NCI-H82 treated with DMSO at 0.1 percent for 48 hours (cell line): ENCODE data around the gene ZNF391.
"Not testable (repeated sequence)": the region's sequence is repeated elsewhere in the genome, so short reads cannot be mapped to it uniquely, and the experiment has no call there.

Source experiments
- DNase-seq: peaks from one replicate; lab custom pipeline; 2025; ENCODE audit not compliant: unreplicated experiment; lab: John Stamatoyannopoulos, UW

The ZNF391 gene

DNA sequence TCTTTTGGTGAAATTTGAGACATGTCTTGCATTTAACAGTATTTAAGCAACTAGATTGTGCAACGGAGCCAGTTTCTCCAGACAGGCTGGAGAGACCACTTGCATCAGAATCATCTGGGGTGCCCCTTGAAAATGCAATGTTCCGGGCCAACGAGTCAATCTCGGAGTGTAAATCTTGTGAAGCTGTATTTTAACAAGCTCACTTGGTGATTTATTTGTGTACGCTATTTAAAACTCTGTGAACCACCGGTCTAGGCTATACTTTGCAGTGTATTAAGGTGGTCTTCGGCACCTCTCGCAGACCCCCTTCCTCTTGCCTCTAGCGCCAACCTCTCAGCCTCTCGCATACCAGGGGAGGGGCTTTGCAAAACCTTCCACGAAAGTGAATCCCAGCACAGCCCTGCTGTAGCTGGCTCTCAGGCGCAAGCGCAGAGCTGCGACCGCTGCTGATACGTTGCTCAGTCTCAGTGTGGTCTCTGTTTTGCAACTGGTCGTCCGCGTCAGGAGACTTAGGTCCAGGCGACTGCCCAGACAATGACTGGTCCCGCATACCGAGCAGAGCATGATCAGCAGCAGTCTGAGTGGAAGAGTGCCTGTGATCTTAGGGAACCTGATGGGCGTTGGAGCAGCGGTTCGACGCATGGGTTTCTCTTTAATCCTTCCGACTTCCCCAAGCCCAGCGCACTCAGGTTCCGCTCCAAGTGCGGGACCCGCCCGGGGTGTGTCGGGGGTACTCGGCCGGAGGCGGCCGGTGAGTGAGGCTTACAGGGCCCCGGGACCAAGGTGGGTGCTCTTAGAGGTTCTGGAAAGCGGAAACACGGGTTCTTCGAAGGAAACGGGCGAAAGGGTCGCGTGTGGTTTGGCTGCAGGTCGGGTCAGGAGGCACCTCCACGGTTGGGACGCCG is at the start of gene ZNF391:
Gene ZNF391, plus strand, starts transcription at position 467 of the 905 bp plus-strand sequence. CDS start 11,612 bp downstream, outside the sequence.
- peak; percentile 42 for DNase-seq

DNA sequence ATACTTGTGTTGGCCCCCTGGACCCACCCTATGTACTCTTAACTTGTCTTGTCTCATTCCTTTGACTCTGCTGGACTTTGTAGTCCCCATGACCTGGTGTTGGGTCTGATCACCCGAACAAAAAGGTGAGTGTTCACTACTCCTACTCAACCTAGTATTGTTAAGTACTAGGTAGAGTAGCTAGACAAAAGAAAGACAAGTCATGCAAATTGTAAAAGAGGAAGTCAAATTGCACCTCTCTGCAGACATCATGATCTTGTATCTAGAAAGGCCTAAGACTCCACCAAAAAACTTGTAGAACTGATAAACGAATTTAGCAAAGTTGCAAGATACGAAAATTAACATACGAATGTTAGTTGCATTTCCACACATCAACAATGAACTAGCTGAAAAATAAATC is 35.7 kb upstream of the ZNF391 start:
- no peak for DNase-seq

DNA sequence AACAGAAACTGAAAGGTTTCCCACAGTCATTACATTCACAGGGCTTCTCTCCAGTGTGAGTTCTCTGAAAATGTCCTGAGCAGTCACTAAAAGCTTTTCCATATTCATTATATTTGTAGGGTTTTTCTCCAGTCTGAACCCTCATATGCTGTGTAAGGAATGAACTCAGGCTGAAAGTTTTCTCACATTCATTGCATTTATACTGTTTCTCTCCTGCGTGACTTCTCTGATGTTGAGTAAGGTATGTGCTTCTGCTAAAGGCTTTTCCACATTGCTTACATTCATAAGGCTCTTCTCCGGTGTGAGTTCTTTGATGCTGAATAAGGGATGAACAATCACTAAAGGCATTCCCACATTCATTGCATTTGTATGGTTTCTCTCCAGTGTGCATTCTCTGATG is 29.8 kb upstream of the ZNF391 start:
- no peak for DNase-seq

DNA sequence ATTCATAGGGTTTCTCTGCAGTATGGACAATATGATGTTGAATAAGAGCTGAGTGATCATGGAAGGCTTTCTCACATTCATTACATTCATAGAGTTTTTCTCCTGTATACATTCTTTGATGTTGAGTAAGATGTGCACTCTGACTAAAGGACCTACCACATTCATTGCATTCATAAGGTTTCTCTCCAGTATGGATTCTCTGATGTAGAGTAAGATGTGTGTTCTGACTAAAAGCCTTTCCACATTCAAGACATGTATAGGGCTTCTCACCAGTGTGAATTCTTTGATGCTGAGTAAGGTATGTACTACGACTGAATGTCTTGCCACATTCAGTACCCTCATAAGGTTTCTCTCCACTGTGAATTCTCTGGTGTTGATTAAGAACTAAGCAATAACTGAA is 29.3 kb upstream of the ZNF391 start:
- no peak for DNase-seq

DNA sequence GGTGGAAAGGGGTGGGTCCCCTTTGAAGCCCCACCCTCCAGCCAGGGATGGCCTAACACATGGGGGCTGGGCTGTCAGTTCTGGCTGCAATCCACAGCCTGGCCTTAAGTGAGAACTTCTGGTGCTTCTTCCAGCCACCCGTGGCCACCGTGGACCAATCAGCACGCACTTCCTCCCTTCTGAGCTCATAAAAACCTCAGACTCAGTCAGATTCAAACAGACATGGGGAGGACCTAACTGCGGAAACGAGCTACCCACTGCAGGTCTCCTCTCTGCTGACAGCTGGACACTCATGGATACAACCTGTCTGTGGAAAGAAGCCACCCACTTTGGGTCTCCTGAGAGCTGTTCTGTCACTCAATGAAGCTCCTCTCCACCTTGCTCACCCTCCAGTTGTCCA is 20.4 kb upstream of the ZNF391 start:
- no peak for DNase-seq

DNA sequence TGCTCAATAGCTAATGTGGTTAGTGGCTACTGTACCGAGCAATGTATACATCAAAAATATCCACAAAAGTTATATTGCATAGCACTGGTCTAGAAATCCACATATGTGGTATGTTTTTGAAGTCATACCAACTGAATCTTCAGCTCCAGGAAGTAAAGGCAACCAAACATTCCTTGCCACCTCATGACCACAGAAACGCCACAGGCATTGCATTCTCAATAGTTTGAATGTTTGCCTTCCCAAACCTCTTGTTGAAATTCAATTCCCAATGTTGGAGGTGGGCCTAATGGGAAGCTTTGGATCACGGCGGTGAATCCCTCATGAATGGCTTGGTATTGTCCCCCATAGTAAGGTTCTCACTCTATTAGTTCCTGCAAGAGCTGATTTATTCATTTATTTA is 18.2 kb upstream of the ZNF391 start:
- DNase-seq, result no peak

DNA sequence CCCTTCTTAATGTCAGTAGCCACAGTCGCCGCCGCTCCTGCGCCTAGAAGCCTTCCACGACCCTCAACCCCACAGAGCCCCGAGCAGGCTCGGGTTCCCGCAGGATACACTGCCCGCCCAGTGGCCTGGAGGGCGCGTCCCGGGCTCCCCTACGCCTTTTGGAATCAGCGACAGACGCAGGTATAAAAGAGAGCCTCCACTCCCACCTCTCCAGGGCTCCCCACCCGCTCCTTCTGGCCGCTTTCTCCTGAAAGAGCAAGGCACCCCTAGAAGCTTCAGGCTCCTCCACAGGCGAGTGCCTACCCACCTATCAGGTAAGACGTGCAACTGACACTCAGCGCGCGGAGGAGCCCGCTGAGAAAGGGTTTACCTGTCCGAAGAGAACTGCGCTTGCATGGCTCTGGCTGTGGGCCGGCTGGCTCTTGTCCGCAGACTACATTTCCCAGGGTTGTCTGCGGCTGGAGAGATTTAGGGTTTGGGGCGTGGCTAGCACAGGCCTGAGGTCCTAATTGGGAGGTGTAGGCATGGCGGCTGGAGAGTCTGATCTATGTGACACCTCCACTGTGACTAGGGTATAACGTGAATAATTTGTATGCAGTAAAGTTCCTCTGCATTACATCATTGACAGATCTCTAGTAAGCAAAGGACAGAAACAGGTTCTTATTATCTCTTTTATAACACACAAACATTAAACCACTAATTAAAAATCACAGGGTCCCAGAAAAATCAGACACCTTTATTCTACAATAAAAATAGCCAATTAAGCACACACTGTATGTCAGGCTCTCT is 13.5 kb upstream of the ZNF391 start:
- peak; percentile 10 for DNase-seq

DNA sequence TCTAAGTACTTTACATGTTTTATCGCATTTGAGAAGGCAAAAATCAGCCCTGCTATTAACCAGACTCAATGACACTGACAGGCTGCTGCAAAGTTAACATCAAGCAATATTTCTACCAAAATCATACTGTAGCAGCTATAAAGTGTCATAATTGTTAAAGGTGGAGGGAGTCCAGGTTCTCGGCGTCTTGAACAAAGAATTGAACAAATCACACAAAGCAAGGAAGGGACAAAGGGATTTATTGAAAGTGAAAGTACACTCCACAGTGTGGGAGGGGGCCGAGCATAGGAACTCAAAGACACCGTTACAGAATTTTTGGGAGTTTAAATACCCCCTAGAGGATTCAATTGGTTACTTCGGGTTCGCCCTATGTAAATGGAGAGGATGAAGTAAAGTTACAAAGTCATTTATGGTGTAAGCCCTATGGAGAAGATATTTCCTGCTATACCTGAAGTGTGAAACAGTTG is 12.9 kb upstream of the ZNF391 start:
- DNase-seq, result no peak

DNA sequence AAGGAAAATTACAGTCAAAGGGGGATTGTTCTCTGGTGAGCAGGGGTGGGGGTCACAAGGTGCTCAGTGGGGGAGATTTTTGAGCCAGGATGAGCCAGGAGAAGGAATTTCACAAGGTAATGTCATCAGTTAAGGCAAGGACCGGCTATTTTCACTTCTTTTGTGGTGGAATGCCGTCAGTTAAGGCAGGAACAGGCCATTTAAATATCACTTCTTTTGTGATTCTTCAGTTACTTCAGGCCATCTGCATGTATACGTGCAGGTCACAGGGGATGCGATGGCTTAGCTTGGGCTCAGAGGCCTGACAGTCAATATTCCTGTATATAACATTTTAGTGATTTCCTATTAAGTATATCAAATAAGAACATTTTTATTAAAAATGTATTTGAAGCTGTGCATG is 10.2 kb upstream of the ZNF391 start:
- not testable (repeated sequence) for DNase-seq

DNA sequence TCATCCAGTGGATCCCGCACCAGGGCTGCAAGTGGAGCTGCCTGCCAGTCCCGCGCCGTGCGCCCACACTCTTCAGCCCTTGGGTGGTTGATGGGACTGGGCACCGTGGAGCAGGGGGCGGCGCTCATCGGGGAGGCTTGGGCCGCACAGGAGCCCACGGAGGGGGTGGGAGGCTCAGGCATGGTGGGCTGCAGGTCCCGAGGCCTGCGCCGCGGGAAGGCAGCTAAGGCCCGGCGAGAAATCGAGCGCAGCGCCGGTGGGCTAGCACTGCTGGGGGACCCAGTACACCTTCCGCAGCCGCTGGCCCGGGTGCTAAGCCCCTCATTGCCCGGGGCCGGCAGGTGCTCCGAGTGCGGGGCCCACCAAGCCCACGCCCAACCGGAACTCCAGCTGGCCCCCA is 7.6 kb upstream of the ZNF391 start:
- DNase-seq, result not testable (repeated sequence)

DNA sequence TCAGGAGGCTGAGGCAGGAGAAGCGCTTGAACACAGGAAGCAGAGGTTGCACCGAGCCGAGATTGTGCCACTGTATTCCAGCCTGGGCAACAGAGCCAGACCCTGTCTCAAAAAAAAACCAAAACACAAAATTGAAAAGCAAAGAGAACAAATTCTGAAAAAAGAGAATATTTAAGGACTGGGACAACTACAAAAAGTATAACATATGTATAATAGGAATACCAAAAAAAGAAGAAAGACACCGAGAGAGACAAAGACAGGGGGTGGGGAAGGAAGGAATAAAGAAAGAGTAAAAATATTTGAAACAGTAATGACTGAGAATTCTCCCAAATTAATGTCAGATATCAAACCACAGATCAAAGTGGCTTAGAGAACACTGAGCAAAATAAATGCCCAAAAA is 5.5 kb upstream of the ZNF391 start:
- DNase-seq, result no peak

DNA sequence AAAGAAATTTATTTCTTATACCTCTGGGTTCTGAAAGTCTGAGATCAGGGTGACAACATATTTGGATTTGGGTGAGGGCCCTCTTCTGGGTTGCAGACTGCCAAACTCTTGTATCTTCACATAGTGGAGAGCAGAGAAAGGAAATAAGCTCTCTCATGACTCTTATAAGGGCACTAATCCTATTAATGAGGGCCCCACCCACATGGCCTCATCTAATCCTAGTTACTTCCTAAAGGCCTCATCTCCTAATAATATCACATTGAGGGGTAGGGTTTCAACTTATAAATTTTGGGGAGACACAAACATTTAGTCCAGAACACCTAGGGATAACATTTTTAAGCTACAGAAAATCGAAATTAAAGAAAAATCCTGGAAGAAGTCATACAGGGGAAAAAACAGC is 5.1 kb upstream of the ZNF391 start:
- no peak for DNase-seq

DNA sequence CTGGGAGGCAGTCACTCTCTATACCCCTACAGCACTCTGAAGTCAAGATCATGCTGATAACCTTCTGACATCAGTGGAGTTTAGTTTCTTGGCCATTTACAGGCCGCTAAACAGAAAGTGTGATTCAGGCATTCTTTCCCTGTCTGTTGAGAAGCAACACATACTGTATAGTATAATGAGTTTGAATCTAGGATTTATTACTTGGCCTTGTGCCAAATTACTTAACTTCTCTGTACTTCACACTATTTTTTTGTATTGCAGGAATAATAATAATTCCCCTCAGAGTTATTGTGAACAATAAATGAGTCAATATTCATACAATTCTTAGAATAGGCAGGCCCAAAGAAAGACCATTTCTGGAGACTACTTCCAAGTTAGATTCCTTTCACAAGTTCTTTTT is 4.1 kb downstream of the ZNF391 start:
- no peak for DNase-seq

DNA sequence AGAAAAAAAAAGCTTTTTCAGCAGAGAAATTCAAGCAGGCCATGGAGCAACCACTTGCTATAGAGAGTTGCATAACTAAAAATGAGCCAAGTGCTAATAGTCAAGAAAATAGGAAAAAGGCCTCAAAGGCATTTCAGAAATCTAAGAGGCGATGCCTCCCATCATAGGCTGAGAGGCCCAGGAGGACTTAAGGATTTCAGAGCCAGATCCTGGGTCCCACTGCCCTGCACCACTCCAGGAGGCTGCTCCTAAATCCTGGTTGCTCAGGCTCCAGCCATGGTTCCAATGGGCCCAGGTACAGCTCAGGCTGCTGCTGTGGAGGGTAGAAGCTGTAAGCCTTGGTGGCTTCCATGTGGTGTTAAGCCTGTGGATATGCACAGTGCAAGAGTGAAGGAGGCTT is 5.5 kb downstream of the ZNF391 start:
- DNase-seq, result no peak

DNA sequence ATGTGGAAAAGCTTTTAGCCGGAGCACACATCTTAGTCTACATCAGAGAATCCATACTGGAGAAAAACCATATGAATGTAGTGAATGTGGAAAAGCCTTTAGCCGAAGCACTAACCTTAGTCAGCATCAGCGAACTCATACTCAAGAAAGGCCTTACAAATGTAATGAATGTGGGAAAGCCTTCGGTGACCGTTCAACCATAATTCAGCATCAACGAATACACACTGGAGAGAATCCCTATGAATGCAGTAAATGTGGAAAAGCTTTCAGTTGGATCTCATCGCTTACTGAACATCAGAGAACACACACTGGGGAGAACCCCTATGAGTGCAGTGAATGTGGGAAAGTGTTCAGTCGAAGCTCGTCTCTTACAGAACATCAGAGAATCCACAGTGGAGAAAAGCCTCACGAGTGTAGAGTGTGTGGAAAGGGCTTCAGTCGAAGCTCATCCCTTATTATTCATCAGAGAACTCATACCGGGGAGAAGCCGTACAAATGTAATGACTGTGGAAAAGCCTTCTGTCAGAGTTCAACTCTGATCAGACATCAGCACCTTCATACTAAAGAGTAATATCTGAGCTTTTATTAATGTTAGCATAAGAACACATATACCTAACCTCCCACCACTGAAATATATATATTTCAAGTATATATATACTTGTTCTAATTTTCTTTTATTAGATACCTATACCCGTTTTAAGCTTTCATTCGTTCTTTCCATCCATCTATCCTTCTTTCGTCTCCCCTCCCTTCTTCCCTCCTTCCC is 12.5 kb downstream of the ZNF391 start:
- DNase-seq, result no peak

DNA sequence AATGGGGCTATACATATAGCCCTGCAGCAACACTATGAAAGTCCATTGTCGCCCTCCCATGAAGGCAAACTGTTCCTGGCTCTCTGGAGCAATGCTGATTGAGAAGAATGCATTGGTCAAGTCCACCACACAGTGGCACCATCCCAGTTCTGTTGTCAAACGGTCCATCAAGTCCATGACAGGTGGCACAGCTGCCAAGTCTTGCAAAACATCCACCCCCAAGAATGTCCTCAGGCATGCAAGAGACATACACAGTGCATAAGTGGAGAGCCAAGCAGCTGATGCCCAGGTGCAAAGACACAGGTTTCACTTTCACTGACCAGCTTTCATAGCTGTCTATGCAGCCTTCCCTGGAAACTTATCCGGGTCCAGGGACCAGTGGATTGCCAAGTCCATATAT is 17.5 kb downstream of the ZNF391 start:
- no peak for DNase-seq

DNA sequence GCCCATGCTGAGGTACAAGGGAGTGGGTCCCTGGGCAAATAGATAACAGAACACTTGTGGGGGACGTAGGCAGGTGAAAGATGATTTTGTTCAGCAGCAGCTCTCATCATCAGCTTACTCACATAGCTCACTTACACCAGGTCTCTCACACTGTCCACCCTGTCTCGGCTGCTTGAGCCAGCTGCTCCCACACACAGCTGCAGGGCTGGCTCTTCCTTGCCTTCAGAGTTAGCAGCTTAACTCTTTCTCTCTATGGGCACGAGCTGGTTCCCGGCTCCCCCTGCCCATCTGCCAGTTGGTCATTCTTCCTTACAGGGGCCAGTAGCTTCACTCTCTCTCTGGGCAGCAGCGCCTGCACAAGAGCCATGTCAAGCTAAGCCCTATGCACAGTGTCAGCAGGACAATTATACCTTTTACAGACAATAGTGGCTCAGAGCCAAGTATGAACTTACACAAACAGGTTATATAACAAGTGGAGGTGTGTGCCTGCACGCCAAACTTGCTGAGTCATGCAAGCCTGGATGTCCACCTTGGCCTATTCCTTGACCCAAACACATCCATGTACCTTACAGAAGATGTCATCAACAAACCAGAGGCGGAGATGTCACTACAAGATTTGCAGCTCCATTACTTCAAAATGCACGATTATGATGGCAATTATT is 18.7 kb downstream of the ZNF391 start:
- no peak for DNase-seq

DNA sequence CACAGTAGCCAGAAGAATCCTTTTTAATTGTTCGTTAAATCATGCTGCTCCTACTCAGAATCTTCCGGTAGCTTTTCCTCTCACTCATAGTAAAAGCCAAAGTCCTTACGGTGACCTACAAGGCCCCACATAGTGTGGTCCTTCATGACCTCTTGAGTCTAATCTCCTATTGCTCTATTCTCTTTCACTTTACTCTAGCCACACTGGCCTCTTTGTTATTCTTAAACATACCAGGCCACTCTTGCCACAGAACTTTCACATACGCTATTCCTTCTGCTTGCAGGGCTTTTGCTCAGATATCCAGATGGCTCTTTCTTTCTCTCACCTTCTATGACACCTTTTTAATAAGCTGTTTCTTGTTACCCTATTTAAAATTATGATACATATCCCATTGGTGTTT is 25.7 kb downstream of the ZNF391 start:
- DNase-seq, result no peak

DNA sequence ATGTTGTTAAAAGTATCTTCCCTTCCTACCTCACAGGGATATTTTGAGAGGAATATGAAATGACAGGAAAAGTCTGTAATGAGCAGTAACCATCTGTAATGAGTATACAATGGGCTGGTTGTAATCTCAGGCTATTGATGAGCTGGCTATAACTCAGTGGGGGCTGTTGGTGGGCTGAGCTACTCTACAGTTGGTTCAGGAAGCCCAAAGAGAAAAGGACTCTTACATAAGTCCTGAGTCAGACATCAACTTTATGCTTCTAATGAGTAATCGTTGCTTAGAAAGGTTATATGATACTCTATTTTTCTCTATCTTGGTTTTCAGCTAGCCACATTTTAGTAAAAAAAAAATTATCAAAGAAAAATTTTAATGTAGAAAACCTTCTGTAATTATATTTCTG is 26.4 kb downstream of the ZNF391 start:
- DNase-seq, result no peak

DNA sequence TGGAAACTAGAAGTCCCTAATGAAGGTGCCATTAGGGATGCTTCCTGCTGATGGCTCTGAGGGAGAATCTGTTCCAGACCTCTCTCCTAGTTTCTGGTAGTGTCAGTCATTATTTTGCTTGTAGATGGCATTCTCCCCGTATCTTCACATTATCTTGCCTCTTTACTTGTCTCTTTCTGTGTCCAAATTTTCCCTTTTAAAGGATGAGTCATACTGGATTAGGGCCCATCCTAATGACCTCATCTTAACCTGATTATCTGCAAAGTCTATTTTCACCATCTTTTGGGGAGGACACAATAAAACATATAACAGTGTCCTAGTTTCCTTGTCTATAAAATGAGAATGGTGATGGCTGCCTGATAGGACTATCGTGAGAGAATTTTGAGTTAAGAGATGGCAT is 27.3 kb downstream of the ZNF391 start:
- DNase-seq, result no peak

DNA sequence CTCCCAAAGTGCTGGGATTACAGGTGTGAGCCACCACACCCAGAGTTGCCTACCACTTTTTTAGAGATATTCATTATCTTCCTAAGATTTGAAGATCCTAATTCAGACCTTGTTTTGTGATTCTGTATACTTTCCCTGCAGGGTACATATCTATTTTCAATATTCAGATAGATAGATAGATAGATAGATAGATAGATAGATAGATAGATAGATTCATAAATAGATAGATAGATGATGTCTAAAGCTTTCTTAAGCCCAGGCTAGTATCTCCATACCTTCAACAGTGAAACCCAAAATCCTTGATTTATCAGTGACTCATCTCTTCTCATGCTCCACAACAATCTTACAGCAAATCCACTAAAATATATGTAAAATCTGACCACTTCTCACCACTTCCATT is 30.8 kb downstream of the ZNF391 start:
- no peak for DNase-seq
